Islet of Langerhans (tissue), 1 donor: ENCODE data around the gene QSOX1.
"Not testable (repeated sequence)": the region's sequence is repeated elsewhere in the genome, so short reads cannot be mapped to it uniquely, and the experiment has no call there.

Experiments used
- FAIRE-seq: peaks from one replicate; lab custom pipeline; 2011; peaks lifted over from hg19 to GRCh38; lab: Jason Lieb, UNC

QSOX1 gene

GRCh38 chr1:180154325-180155181 is at the start of gene QSOX1:
Gene QSOX1, plus strand, starts transcription at chr1:180154869. Its CDS starts 39 bp downstream, at chr1:180154908.
- no peak for FAIRE-seq

- FAIRE-seq = no peak
Observed at GRCh38 chr1:180112091-180112490, 42.6 kb upstream of the QSOX1 start.

- FAIRE-seq = no peak
Observed at GRCh38 chr1:180112984-180113647, 41.6 kb upstream of the QSOX1 start.

- FAIRE-seq = no peak
Observed at GRCh38 chr1:180114396-180114945, 40.2 kb upstream of the QSOX1 start.

GRCh38 chr1:180116964-180117763 is 37.5 kb upstream of the QSOX1 start:
- no peak for FAIRE-seq

- FAIRE-seq = no peak
Observed at GRCh38 chr1:180117764-180118116, 36.9 kb upstream of the QSOX1 start.

- no peak for FAIRE-seq
Observed at GRCh38 chr1:180119837-180120236, 34.8 kb upstream of the QSOX1 start.

- no peak for FAIRE-seq
Observed at GRCh38 chr1:180123463-180123936, 31.2 kb upstream of the QSOX1 start.

GRCh38 chr1:180130651-180131050 is 24.0 kb upstream of the QSOX1 start:
- FAIRE-seq = no peak

GRCh38 chr1:180131510-180131909 is 23.2 kb upstream of the QSOX1 start:
- no peak for FAIRE-seq

GRCh38 chr1:180133193-180133592 is 21.5 kb upstream of the QSOX1 start:
- FAIRE-seq = no peak

- FAIRE-seq = not testable (repeated sequence)
Observed at GRCh38 chr1:180133688-180134087, 21.0 kb upstream of the QSOX1 start.

GRCh38 chr1:180135535-180135934 is 19.1 kb upstream of the QSOX1 start:
- FAIRE-seq = no peak

GRCh38 chr1:180136331-180136967 is 18.2 kb upstream of the QSOX1 start:
- FAIRE-seq = no peak

GRCh38 chr1:180136968-180137356 is 17.7 kb upstream of the QSOX1 start:
- no peak for FAIRE-seq

GRCh38 chr1:180137776-180138175 is 16.9 kb upstream of the QSOX1 start:
- no peak for FAIRE-seq

GRCh38 chr1:180141381-180141934 is 13.2 kb upstream of the QSOX1 start:
- no peak for FAIRE-seq

- no peak for FAIRE-seq
Observed at GRCh38 chr1:180143359-180143758, 11.3 kb upstream of the QSOX1 start.

GRCh38 chr1:180144659-180145357 is 9.9 kb upstream of the QSOX1 start:
- FAIRE-seq = no peak

GRCh38 chr1:180145446-180145845 is 9.2 kb upstream of the QSOX1 start:
- FAIRE-seq = no peak

- no peak for FAIRE-seq
Observed at GRCh38 chr1:180150982-180151381, 3.7 kb upstream of the QSOX1 start.
